GM06990 (cell line): ENCODE measurements around the gene RNF181.
"Not testable (repeated sequence)": the region's sequence is repeated elsewhere in the genome, so short reads cannot be mapped to it uniquely, and the experiment has no call there.

Source experiments
- DNase-seq: peaks from one replicate; pipeline ENCODE4 v3.0.0-alpha.2; 2011; ENCODE audit not compliant: insufficient read length; ENCODE audit errors: extremely low read depth
- H3K27me3 ChIP-seq: replicated peaks from 2 replicates; pipeline ENCODE4 v1.6.0; 2011; ENCODE audit warnings: low read length; ENCODE audit not compliant: control insufficient read depth, insufficient read depth
- H3K36me3 ChIP-seq: 2 replicates; pipeline ENCODE4 v1.5.1; 2011; ENCODE audit warnings: low read length; ENCODE audit not compliant: control insufficient read depth, insufficient read depth
- H3K4me3 ChIP-seq: replicated peaks from 2 replicates; pipeline ENCODE4 v1.5.1; 2011; ENCODE audit warnings: low read depth, mild to moderate bottlenecking, control low read depth, low read length
- CTCF ChIP-seq: IDR thresholded peaks from 2 replicates; pipeline ENCODE4 v1.5.1; 2011; ENCODE audit warnings: low read length, control low read depth, mild to moderate bottlenecking, inconsistent platforms; ENCODE audit not compliant: insufficient read depth, poor library complexity, severe bottlenecking

Gene RNF181

GRCh38 chr2:85554980-85555612 lies 40.4 kb upstream of the RNF181 start:
- TF ChIP-seq CTCF = no peak
- Histone ChIP-seq H3K36me3 (peaks cover 24% of the 10 kb centered on the region), H3K4me3 (no peak overlapping the region), H3K27me3 (no peaks in the 10 kb centered on the region)
- DNase-seq = no peak

- DNase-seq = no peak
- no peak for TF ChIP-seq CTCF
- H3K27me3 ChIP-seq = no peaks in the 10 kb centered on the region
- peaks cover 17% of the 10 kb centered on the region for H3K36me3 ChIP-seq
- H3K4me3 ChIP-seq = no peak overlapping the region
These were observed 38.4 kb upstream of the RNF181 start for GRCh38 chr2:85557130-85557529.

- TF ChIP-seq CTCF = no peak
- Histone ChIP-seq H3K36me3 (peaks cover 15% of the 10 kb centered on the region), H3K27me3 (no peaks in the 10 kb centered on the region), H3K4me3 (no peak overlapping the region)
- DNase-seq = no peak
These were observed 37.4 kb upstream of the RNF181 start for GRCh38 chr2:85558160-85558559.

GRCh38 chr2:85560403-85560726 lies 35.2 kb upstream of the RNF181 start:
- H3K27me3 ChIP-seq, DNase-seq, H3K36me3 ChIP-seq: not testable (repeated sequence)
- peak overlapping the region; percentile 86 for H3K4me3 ChIP-seq

GRCh38 chr2:85560812-85561279 lies 34.7 kb upstream of the RNF181 start:
- H3K4me3 ChIP-seq = peak overlapping the region; percentile 86
- H3K36me3 ChIP-seq = peaks cover 5% of the 10 kb centered on the region
- no peak for TF ChIP-seq CTCF
- no peak for DNase-seq
- no peaks in the 10 kb centered on the region for H3K27me3 ChIP-seq

- TF ChIP-seq CTCF = no peak
- no peaks in the 10 kb centered on the region for H3K27me3 ChIP-seq
- DNase-seq = peak; percentile 96
- H3K4me3 ChIP-seq = peak within 1 kb of the TSS; percentile 86
- peaks cover 3% of the 10 kb centered on the region for H3K36me3 ChIP-seq
These were observed 34.0 kb upstream of the RNF181 start, which contains the start of gene GGCX for GRCh38 chr2:85561280-85562212. GGCX (minus strand) TSS chr2:85561493; CDS start chr2:85561428, 65 bp downstream.
